NCI-H446 treated with DMSO at 0.1 percent for 48 hours (cell line): Measurements from ENCODE around the gene CABLES1.

Experiments used
- DNase-seq: peaks from one replicate; lab custom pipeline; 2025; lab: John Stamatoyannopoulos, UW

The CABLES1 gene

DNA sequence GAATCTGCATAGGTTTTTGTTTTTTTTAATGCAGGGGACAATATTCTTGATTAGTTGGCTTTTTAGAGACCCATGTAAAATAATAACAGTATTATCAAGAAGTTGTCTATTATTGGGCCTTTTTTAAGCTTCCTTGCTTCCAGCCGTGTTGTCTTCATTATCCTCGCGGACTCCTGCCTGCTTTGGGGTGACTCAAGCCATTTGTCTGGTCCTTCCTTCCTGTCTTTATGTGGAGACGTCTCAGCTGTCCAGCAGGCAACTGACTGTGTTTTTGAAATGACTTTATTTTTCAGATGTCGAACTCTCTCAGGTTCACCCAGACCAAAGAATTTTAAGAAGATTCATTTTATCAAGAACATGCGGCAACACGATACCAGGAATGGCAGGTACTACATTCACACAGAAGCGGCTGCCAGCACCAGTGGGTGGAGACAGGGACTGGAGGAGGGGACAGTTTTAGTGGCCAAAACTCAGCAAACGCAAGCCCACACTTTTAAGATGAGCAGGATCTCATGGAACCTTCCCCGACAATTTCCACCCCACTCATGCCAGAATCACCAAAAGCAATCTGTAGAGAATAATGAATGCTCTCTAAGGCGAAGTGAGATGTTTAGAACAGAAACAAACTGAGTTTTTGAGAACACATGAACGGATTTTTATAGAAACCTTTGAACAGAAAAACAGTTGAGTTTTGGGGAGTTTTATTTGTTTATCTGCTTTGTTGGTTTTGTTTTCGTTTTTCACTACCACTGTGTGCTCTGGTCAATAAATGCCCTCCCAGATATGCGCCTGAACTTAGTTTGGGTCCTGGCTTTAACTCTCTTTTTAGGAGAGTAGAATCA, 59.1 kb downstream of the CABLES1 start:
- DNase-seq: no peak

GRCh38 chr18:23194997-23195957, 60.0 kb downstream of the CABLES1 start:
- no peak for DNase-seq

DNA sequence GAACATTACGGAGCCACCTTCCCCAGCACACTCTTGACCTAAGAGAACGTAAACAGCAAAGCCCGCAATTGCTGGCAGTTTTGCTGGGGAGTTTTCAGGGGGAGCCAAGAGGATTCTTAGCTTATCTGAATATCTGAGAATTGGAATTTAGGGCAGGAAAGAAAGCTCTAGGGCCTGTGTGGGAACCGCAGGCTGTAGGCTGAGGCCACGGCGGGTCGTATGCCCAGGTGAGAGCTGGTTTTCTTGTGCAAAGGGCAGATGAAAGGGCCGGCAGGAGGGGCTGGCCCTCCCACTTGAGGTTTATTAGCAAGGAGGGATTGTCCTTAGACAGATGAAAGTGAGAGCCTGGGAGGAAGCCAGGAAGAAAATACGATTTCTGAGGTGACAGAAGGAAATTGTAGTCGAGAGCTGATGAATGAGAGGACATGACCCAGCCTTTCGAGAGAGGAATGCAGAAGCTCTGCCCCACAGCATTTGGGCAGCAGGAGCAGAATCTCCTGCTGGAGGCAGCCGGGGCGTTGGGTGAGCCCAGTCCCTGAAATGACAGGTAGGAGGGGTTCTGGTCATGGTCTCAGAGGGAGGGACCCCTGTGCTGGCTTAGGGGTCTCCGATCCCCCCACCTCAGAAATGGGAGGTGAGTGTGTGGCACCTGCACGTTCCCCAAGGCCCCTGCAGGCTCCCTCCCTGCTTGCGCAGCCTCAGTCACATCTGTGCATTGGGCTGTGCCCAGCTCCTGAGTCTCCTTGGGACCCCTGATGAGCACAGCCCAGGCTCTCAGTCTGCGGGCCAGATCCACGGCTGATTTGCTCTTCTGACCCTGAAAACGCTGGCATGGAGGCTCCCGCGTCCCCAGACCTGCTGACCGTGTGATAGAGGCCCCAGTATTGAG, 61.1 kb downstream of the CABLES1 start:
- DNase-seq: no peak

DNA sequence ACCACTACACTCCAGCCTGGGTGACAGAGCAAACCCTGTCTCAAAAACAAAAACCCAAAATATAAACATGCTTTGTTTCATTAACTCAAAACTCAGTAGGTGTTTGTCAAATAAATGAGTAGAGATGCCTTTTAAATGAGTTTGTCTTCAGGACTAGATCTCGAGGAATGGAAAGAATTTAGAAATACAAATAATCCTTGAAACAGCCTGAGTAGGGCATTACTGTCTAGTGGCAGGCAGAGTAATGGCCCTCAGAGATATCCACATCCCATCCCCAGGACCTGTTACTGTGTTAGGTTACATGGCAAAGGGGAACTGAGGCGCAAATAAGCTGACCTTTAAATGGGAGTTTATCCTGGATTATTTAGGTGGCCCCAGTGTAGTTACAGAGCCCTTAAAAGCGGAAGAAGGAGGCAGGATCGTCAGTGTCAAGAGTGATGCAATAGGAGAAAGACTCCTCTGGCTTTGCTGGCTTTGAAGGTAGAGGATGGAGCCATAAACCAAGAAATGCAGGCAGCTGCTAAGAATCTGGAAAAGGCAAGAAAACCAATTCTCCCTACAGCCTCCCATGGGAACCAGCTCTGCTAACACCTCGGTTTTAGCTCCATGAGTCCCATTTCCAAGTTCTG, 63.0 kb downstream of the CABLES1 start:
- no peak for DNase-seq

DNA sequence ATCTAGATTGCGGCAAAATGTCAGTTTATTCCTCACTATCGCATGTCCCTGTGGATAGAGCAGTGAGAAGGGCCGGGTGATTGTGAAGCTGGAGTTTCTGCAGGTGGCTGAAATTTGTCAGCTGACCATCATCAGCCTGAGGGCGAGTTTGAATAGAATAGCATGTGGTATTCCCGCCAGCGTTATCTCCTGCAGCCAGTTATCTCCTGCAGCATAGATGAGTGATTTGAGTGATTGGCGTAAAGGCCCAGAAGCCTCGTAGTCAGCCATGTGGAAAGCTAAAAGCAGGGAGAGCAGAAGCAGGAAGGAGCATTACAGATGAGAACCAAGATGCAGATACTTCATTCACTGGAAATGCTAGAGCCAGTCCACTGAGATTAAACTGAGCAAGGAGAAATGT, 65.5 kb downstream of the CABLES1 start:
- DNase-seq: no peak

DNA sequence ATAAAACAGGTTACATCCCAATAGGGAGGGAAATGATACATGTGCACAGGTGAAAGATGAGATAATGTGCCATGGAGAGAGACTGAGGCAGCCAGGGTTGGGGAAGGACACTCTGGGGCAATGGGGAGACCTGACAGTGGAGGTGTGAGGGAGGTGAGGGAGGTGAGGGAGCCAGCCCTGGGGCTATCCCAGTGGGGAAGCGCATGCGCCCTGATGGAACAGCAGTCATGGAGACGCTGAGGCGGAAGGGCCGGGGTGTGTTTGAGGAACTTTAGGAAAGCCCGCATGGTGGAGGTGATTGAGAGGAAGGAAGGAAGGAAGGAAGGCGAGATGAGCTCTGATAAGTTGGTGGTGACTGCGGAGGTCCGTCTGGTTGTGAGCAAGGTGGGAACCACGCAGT, 66.5 kb downstream of the CABLES1 start:
- DNase-seq: no peak

DNA sequence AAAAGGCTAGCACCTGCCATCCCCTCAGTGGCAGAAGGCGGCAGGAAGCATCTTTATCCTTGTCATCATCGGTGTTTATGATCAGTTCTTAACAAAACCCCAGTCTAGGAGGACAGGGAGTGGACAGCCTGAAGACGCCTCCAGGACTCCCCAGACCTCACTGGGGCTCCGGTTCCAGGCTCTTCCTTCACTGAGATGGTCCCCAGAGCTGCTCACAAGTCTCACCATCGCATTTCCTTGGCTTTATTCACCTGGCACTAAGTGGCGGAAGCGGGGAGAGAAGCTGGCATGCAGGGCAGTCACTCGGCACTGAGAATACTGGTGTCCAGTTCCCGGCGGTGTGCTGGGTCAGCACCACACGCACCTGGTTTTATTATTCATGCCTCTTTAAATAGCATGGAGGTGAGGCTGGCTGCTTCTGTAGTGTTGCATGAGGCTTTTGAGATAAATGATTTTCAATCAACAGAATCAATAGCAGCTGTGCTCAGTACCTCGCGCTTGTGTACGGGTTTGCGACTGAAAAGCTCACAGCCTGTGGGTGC, 68.7 kb downstream of the CABLES1 start:
- no peak for DNase-seq

DNA sequence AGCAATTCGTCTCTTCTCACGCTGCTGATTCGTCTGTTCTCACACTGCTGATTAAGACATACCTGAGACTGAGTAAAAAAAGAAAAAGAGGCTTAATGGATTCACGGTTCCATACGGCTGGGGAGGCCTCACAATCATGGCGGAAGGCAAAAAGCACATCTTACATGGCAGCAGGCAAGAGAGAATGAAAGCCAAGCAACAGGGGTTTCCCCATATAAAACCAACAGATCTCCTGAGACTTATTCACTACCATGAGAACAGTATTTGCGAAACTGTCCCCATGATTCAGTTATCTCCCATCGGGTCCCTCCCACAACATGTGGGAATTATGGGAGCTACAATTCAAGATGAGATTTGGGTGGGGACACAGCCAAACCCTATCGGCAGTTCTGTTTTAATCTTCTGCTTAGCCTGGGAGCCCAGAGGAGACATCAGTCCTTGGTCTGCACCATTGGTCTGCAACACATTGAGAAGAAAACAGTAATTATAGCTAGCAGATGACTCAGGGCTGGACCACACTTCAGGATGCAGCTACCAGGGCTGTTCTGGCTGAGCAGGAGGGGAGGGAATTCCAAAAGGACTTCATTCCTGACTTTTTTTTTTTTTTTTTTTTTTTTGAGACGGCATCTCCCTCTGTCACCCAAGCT, 69.4 kb downstream of the CABLES1 start:
- DNase-seq: no peak

GRCh38 chr18:23205980-23206379, 70.7 kb downstream of the CABLES1 start:
- DNase-seq: no peak

GRCh38 chr18:23207191-23207955, 72.1 kb downstream of the CABLES1 start:
- DNase-seq: no peak

DNA sequence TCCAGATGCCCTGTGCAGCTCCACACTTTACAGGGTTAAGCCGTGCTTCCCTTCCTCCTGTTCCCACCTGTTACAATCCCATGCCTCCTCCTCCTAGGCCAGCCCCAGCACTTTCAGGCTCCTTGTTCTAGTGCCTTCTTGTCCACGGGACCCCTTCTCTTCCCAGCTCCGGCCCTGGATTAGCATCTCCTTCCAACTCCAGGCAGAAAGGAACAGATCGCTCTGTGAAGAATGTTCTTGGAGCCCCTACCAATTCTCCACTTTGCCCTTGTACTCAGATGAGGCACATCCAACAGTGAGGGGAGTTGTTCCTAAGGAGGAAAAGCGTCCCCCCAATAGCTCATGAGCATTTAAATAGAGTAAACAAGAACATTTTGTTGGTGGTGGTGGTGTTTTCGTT, 72.7 kb downstream of the CABLES1 start:
- DNase-seq: no peak

DNA sequence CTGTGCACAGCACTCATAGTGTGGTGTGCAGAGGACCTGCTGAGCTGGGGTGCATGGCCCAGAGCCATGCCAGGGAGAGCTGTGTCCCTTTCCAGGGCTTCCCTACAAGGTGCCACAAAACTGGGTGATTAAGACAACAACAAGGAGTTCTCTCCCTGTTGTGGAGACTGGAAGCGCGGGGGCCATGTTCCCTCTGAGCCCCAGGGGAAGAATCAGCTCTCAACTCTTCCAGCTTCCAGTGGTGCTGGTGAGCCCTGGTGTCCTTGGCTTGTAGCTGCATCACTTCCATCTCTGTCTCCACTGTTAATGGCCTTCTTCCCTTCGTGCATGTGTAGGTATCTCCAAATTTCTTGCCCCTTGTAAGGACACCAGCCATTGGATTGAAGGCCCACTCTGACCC, 73.3 kb downstream of the CABLES1 start:
- DNase-seq: no peak

GRCh38 chr18:23209031-23209430, 73.7 kb downstream of the CABLES1 start:
- DNase-seq: no peak

DNA sequence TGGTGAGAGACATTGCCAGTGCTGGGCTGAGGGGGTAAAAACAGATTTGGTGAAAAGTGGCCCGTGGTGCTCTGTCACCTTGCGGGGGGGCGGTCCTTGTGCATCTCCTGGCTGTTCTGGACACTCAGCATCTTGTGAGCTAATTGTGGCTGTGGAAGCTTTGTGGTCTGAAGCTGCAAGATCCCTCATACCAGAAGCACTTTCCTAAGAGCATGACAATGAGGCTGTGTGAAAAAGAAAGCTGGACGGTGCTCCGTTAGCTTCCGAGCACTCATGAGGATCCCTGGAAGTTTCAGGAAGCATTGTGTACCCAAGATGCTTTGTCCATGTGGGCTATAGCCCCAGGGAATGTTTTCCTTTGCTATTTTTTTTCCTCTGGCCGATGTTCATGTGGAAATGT, 74.5 kb downstream of the CABLES1 start:
- no peak for DNase-seq

GRCh38 chr18:23210526-23210925, 75.2 kb downstream of the CABLES1 start:
- DNase-seq: no peak

GRCh38 chr18:23211146-23211545, 75.9 kb downstream of the CABLES1 start:
- DNase-seq: no peak

DNA sequence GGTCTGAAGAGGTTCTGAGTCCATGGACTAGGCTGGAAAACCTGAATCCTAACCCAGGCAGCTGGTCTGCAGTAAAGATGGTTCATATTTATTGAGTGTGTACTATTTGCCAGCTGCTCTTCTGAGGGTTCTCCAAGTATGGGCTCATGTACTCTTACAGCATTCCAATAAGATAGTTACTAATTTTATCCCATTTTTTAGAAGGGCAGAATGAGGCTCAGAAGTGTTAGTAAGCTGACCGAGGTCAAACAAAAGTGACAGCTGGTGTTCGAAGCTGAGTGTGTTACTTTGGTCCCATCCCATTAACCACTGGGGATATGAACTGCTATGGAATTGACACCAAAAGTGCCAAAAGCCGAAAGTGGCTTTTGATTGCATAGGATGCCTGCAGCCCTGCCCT, 76.9 kb downstream of the CABLES1 start:
- no peak for DNase-seq

GRCh38 chr18:23213200-23213599, 77.9 kb downstream of the CABLES1 start:
- no peak for DNase-seq

- no peak for DNase-seq
Measured at GRCh38 chr18:23217781-23218180, 82.5 kb downstream of the CABLES1 start.

DNA sequence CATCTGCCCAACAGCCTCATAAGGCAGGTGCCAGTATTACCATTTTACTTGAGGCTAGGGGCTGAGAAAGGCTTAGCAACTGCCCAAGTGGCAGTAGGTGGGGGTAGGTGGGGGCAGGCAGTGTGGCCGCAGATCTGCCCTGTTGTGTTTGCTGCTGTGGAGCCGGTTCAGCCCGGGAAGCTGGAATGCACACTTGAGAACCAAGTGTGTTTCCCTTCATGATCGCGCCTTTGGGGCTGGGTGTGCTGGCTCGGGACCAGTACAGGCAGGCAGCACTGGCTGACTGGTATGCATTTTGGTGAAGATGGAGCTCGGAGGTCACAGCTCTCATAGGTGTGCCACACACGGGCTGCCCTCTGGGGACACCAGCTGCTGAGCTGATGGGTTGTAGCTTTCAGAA, 85.1 kb downstream of the CABLES1 start:
- DNase-seq: no peak
